GM18519 (cell line): ENCODE measurements around the gene TBX18.

Experiments
- ATAC-seq: cut with Tn5 transposase; IDR thresholded peaks from one replicate; pipeline ENCODE4 v1.9.1; 2021; ENCODE audit warnings: mild to moderate bottlenecking, moderate library complexity; ENCODE audit not compliant: unreplicated experiment, low FRiP score

Gene TBX18

GRCh38 chr6:84685983-84686584 is 78.3 kb downstream of the TBX18 start:
- ATAC-seq = peak; percentile 69

DNA sequence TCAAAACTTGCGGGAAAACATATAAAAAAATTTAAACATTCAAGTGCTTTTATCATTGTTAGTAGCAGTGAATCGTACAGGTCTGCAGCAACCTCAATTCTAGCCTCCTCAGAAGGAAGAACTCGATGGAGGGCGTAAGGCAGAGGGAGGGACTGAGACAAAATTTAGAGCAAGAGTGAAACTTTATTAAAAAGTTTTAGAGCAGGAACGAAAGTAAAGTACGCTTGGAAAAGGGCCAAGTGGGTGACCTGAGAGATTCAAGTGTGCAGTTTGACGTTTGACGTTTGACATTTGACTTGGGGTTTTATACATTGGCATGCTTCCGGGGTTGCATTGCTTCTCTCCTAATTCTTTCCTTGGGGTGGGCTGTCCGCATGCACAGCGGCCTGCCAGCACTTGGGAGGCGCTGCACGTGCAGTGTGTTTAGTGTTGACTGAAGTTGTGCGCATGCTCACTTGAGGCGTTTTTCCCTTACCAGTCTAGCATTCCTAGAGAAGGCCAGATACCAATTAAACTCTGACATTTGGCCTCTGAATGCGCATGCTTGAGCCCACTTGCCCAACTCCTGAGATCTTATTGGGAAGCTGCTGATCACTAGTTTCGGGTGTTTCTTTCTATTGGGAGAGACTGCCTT is 82.6 kb downstream of the TBX18 start:
- no peak for ATAC-seq

DNA sequence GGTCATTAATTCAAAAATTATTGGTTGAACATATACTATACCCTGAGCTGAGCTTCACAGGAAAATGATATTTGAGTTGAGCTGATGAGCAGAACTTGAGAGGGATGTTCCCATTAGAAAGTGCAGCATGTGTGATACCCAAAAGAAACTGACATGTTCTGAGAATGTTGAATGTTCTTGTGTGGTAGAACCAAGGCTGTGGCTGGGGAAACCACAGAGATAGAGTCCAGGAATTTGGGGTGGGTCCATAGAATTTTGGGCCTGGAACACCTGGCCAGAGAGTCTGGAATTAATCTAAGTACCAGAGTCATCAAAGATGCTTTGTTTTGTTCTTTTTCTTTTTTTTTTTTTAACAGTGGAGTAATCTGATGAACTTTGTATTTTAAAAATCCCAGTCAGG is 88.7 kb downstream of the TBX18 start:
- no peak for ATAC-seq

DNA sequence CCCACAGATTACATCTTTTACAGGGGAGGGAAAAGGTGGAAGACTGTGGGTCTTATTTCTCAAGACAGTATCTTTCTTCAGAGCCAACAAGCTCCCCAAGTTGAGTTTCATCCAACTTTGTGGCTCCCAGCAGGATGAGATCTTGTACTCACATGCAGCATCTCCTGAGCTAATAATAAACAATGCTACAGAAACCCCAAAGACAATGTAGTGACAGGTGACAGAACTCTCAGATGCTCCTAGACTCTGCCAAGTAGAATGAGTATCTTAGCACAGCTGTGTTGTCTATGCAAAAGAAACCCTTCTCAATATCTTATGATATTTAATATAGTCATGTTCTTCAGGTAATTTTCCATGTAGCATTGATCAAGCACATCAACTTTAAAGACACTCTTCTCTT is 90.0 kb downstream of the TBX18 start:
- ATAC-seq = no peak

DNA sequence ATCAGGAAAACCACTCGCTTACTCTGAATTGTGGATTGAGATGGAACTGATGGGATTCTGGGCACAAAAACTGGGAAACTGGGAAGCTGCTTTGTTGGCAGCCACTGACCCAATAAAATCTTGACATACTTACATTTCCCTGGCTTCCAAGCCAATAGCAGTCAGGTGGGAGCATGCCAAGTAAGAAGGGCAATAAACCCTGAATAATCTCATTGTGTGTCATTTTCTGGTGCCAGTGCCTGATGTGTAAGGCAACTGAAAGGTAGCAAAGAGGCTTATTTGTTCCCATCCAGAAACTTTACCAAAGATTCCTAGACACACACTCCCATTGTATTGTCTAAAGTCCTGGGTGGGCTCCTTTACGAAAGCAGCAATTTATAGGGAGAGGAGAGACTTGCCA is 93.2 kb downstream of the TBX18 start:
- no peak for ATAC-seq

GRCh38 chr6:84669945-84670344 is 94.5 kb downstream of the TBX18 start:
- no peak for ATAC-seq

- no peak for ATAC-seq
These were observed 96.9 kb downstream of the TBX18 start for GRCh38 chr6:84667252-84668213.

- no peak for ATAC-seq
These were observed 99.0 kb downstream of the TBX18 start for GRCh38 chr6:84665401-84665800.

DNA sequence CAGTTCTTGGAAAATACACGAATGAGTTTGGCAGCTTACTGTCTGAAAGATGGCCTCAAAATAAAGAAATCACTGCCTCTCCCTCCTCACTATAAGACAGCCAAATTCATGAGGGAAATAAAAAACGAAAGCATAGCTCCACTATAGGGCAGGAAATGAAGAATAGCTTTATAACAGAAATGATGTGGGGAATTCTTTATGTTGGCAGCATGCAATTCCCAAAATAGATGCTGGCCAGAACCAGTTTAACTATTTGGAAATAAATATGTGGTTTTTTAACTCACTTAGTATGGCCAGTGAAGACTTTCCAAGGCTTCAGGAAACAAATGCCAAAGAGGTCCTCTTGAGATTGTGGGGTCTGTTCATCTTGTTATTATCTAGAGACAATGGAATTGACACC is 100.5 kb downstream of the TBX18 start:
- no peak for ATAC-seq

GRCh38 chr6:84657486-84657885 is 106.9 kb downstream of the TBX18 start:
- ATAC-seq = no peak

GRCh38 chr6:84657025-84657424 is 107.4 kb downstream of the TBX18 start:
- ATAC-seq = no peak

DNA sequence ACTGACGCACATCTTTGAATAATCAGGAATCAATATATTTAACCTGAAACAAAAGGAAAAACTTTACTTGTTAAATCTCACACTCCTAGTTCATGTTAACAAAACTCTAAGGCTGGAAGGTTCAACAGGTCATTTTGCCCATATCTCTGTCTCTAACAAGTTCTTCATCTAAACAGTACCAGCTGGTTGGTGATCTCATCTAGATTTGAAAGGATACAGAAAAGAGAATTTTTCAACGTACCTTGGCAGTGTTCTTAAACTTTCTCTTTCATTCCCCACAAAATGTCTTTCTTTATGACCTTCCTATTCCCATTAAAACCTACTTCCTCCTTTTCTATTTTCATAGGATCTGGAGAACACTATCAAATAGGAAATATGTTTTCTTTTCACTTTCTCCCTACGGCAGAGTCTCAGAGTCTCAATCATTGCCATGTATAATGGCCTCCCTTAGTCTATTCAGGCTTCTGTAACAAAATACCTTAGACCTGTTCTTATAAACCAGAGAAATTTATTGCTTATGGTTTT is 111.3 kb downstream of the TBX18 start:
- ATAC-seq = no peak

- no peak for ATAC-seq
These were observed 111.9 kb downstream of the TBX18 start for GRCh38 chr6:84652356-84653026.

- ATAC-seq = no peak
These were observed 112.8 kb downstream of the TBX18 start for GRCh38 chr6:84651583-84651982.

DNA sequence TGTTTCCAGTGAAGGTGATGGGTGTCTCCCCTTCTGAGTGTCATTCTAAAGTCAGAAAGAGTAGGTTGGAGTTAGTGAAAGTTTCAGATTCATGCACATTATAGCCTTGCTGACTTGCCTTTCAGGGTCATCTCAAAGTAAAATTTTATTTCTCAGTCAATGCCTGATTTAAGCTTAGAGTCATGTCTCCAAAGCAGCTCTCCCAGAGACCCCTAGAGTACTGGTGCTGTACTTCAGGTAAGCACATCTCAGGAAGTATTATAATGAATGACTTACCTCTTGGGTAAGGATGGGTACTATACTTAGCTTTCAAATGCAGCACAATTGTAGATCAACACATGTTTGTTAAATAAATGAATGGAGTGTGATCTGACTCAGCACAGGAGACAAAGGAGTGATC is 116.0 kb downstream of the TBX18 start:
- no peak for ATAC-seq

GRCh38 chr6:84645563-84646266 is 118.7 kb downstream of the TBX18 start:
- ATAC-seq = no peak

- ATAC-seq = no peak
These were observed 119.4 kb downstream of the TBX18 start for GRCh38 chr6:84645000-84645399.

DNA sequence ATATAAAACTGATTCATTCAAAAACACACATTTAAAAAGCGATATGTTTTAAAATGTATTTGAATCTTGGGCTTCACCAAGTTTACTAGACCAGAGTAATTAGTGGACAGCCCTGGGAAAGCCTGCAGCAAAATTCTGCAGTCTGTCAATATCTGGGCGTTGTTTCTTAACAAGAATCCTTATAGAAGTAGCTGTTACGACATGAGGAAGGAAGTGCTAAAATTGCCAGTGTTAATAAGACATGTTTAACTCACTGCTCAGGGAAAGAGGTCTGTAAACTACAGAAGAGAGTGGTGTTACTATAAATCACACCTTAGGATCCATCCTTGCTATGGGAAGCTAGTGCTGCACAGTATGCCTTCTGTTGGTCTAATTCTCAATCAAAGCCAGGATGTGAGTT is 120.6 kb downstream of the TBX18 start:
- ATAC-seq = no peak

GRCh38 chr6:84641076-84641475 is 123.3 kb downstream of the TBX18 start:
- ATAC-seq = no peak

DNA sequence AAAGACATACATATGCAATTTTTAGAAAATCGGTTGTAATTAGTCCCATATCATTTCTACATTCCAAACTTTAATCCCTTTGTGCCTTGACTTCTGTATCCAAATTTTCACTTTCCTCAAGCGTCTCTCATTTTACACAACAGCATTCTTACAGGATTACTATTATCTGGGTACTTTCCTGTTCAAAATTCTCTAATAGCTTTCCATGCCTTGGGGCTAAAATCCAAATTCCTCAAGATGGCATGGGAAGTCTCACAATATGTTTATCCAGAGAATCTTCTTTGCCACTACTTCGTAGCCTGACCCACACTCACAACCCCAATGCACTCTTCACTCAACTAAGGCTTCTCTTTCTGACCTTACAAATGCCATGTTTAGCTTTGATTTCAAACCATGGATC is 125.0 kb downstream of the TBX18 start:
- ATAC-seq = no peak
